Measurements from ENCODE around the gene POLE4.

The POLE4 gene

GRCh38 chr2:74958274-74959105 lies at the start of gene POLE4:
Gene POLE4 (plus strand): TSS chr2:74958643. CDS start chr2:74958680, 37 bp downstream.
- peak; percentile 96 for DNase-seq

- no peak for DNase-seq
These were observed 49.5 kb upstream of the POLE4 start for GRCh38 chr2:74908748-74909444.

GRCh38 chr2:74910245-74910644 lies 48.2 kb upstream of the POLE4 start:
- no peak for DNase-seq

GRCh38 chr2:74911061-74911460 lies 47.4 kb upstream of the POLE4 start:
- DNase-seq = no peak

- peak; percentile 58 for DNase-seq
These were observed 42.7 kb upstream of the POLE4 start for GRCh38 chr2:74915743-74916142.

- no peak for DNase-seq
These were observed 42.0 kb upstream of the POLE4 start for GRCh38 chr2:74916394-74916793.

- DNase-seq = no peak
These were observed 40.5 kb upstream of the POLE4 start for GRCh38 chr2:74917702-74918619.

- DNase-seq = peak; percentile 79
These were observed 38.6 kb upstream of the POLE4 start for GRCh38 chr2:74919827-74920226.

GRCh38 chr2:74921236-74921736 lies 37.2 kb upstream of the POLE4 start:
- no peak for DNase-seq

- no peak for DNase-seq
These were observed 35.7 kb upstream of the POLE4 start for GRCh38 chr2:74922592-74923227.

GRCh38 chr2:74924463-74925265 lies 33.8 kb upstream of the POLE4 start:
- DNase-seq = no peak

- no peak for DNase-seq
These were observed 33.1 kb upstream of the POLE4 start for GRCh38 chr2:74925361-74925786.

GRCh38 chr2:74927621-74928020 lies 30.8 kb upstream of the POLE4 start:
- no peak for DNase-seq

GRCh38 chr2:74930811-74931486 lies 27.5 kb upstream of the POLE4 start:
- DNase-seq = no peak

- no peak for DNase-seq
These were observed 26.5 kb upstream of the POLE4 start for GRCh38 chr2:74931940-74932339.

GRCh38 chr2:74935975-74936391 lies 22.5 kb upstream of the POLE4 start:
- no peak for DNase-seq

- no peak for DNase-seq
These were observed 21.1 kb upstream of the POLE4 start for GRCh38 chr2:74937221-74937880.

- DNase-seq = no peak
These were observed 20.2 kb upstream of the POLE4 start for GRCh38 chr2:74938264-74938663.

- no peak for DNase-seq
These were observed 18.3 kb upstream of the POLE4 start for GRCh38 chr2:74939919-74940812.
